Measurements from ENCODE around the gene LRMDA. TPM values are rescaled to one million over a fixed set of nuclear protein-coding genes. Genes with fewer than 3 reads are reported as not detected.

The LRMDA gene
- total and polyA plus RNA-seq, 2 of the 4 experiments (the other 2 are of a cell fraction): 0.07 TPM; not detected in 1

DNA sequence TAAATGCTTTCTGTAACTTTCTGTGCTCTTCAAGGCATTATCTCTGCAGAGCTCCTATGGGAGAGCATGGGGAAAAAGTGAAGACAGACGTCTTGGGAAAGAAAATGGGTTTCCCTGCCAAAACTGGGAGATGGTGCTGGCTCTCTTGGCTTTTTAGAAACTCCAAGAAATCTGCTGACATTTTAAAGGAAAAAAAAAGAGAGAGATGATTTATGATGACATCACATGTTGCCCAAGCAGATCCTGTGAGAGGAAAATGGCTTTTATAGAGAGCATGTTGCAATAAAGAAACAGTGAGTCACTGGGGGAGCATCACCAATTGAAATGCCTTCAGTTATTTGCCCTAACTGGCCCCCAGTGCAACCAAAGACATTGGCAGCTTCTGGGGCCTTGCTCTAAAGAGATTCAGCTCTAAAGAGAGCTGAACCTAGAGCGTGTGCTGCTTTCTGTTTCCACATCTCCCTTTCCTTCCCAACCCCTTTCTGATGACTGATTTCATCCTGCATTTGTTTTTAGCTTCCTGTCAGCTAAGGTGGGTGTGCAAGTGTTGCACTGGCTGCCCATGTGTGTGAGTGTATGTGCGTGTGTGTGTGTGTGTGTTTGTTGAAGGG is 37.7 kb downstream of the LRMDA start:
- intact Hi-C loops (cut with micrococcal nuclease): no loop called here
- Histone ChIP-seq H3K18ac (ENCODE audit: low read depth, low read length) (peak overlapping the region; percentile 71), H3K27me3 (ENCODE audit: control insufficient read depth, insufficient read depth, low read length) (peaks cover 13% of the 10 kb centered on the region; the same call in 1 of the 2 replicates), H3K4me3 (ENCODE audit: insufficient read depth, low read depth, low read length) (no peak overlapping the region), H2AK9ac (replicated peaks; ENCODE audit: low read depth, low read length, poor library complexity) (no peak overlapping the region), H2BK120ac (ENCODE audit: low read depth, low read length) (no peak overlapping the region), H3K9me3 (ENCODE audit: control insufficient read depth, insufficient read depth, low read length) (no peaks in the 10 kb centered on the region), H3K27ac (ENCODE audit: insufficient read depth, low read length) (peak overlapping the region; percentile 93; the same call in 1 of the 2 replicates), H3K14ac (replicated peaks; ENCODE audit: low read depth, low read length) (0 out of 2 replicates have a peak overlapping the region, but pooled peaks have one; percentile 33), H3K23ac (ENCODE audit: low read depth, low read length) (no peak overlapping the region), H3K4me1 (ENCODE audit: control insufficient read depth, insufficient read depth, low read length) (peaks cover 10% of the 10 kb centered on the region; the same call in 1 of the 2 replicates), H3K56ac (ENCODE audit: extremely low read depth, insufficient read depth, low read length) (no peak overlapping the region), H3K9me1 (ENCODE audit: insufficient read depth, low read length) (0 out of 2 replicates have a peak, but pooled peaks cover 7% of the 10 kb centered on the region), H3K9ac (ENCODE audit: low read depth, low read length) (peak overlapping the region; percentile 63), H2AFZ (replicated peaks; ENCODE audit: low read length, poor library complexity) (peak overlapping the region; percentile 55), H4K91ac (ENCODE audit: insufficient read depth, low read depth, low read length) (peak overlapping the region; percentile 65; the same call in 1 of the 2 replicates), H3K4me2 (ENCODE audit: low read depth, low read length) (peak overlapping the region; percentile 58), H4K5ac (ENCODE audit: low read depth, low read length) (peak overlapping the region; percentile 22; the same call in 1 of the 2 replicates), H2BK20ac (ENCODE audit: low read depth, low read length) (peak overlapping the region; percentile 17; the same call in 1 of the 2 replicates), H3K36me3 (ENCODE audit: control insufficient read depth, insufficient read depth, low read length) (no peaks in the 10 kb centered on the region), H2AK5ac (ENCODE audit: low read depth, low read length) (0 out of 2 replicates have a peak overlapping the region, but pooled peaks have one; percentile 30), H4K8ac (ENCODE audit: low read depth in 2 of 2, low read length in 2 of 2) (peak overlapping the region; percentile 22 to 58; a peak in 2 of 4 replicates), H2BK15ac (ENCODE audit: low read depth, low read length) (peak overlapping the region; percentile 37; the same call in 1 of the 3 replicates), H3K79me1 (ENCODE audit: low read depth in 1 of 2, low read length in 2 of 2) (no peaks in the 10 kb centered on the region), H2BK5ac (ENCODE audit: low read depth, low read length, poor library complexity, severe bottlenecking) (peak overlapping the region; percentile 58), H4K20me1 (ENCODE audit: insufficient read depth, low read length) (no peaks in the 10 kb centered on the region), H3K4ac (ENCODE audit: low read depth, low read length) (no peak overlapping the region)
- DNase-seq (peak; percentile 84), ATAC-seq (ENCODE audit: low read depth) (peak; percentile 94)
- ChIA-PET CTCF (no interaction called here), POLR2A (ENCODE audit: unreplicated experiment) (no interaction called here)
- 33% methylated on average over 2 of the region's 3 CpGs; no CpG with 5 or more reads in 1 of the 2 experiments for WGBS, 2 experiments (ENCODE audit: extremely low coverage in 2 of 2, insufficient read length in 1 of 2)
- BruUV-seq (replicated peaks): no TSS peak
- in situ Hi-C loops (cut with MboI; ENCODE audit: low sequenced_read_pairs): no loop called here
- TF ChIP-seq CHD1 (IDR thresholded peaks at IDR 0.05; ENCODE audit: low read depth, low read length) (no peak), POLR2A (IDR thresholded peaks at IDR 0.05; ENCODE audit: low read depth, low read length) (no peak), SMC3 (IDR thresholded peaks at IDR 0.05; ENCODE audit: low read depth, low read length) (no peak), BHLHE40 (IDR thresholded peaks at IDR 0.05; ENCODE audit: low read depth, low read length) (no peak), MAZ (IDR thresholded peaks at IDR 0.05; ENCODE audit: borderline replicate concordance, low read depth, low read length) (no peak), RCOR1 (IDR thresholded peaks at IDR 0.05; ENCODE audit: insufficient replicate concordance, low read length) (no peak), FOS (IDR thresholded peaks at IDR 0.05; ENCODE audit: low read depth, low read length) (peak; percentile 60; the same call in 1 of the 2 replicates), NFE2L2 (IDR thresholded peaks at IDR 0.05; ENCODE audit: low read depth, low read length) (no peak), CEBPB (IDR thresholded peaks at IDR 0.05; ENCODE audit: low read depth, low read length) (peak; percentile 97)
- TF ChIP-seq, protein P1, sequence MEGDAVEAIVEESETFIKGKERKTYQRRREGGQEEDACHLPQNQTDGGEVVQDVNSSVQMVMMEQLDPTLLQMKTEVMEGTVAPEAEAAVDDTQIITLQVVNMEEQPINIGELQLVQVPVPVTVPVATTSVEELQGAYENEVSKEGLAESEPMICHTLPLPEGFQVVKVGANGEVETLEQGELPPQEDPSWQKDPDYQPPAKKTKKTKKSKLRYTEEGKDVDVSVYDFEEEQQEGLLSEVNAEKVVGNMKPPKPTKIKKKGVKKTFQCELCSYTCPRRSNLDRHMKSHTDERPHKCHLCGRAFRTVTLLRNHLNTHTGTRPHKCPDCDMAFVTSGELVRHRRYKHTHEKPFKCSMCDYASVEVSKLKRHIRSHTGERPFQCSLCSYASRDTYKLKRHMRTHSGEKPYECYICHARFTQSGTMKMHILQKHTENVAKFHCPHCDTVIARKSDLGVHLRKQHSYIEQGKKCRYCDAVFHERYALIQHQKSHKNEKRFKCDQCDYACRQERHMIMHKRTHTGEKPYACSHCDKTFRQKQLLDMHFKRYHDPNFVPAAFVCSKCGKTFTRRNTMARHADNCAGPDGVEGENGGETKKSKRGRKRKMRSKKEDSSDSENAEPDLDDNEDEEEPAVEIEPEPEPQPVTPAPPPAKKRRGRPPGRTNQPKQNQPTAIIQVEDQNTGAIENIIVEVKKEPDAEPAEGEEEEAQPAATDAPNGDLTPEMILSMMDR (conservative IDR thresholded peaks at IDR 0.05; ENCODE audit: low read depth, low read length): no peak
- TF ChIP-seq, protein P2, sequence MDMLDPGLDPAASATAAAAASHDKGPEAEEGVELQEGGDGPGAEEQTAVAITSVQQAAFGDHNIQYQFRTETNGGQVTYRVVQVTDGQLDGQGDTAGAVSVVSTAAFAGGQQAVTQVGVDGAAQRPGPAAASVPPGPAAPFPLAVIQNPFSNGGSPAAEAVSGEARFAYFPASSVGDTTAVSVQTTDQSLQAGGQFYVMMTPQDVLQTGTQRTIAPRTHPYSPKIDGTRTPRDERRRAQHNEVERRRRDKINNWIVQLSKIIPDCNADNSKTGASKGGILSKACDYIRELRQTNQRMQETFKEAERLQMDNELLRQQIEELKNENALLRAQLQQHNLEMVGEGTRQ (IDR thresholded peaks at IDR 0.05; ENCODE audit: low read depth, low read length): peak; percentile 25; the same call in 1 of the 2 replicates
- TF ChIP-seq, protein P3, sequence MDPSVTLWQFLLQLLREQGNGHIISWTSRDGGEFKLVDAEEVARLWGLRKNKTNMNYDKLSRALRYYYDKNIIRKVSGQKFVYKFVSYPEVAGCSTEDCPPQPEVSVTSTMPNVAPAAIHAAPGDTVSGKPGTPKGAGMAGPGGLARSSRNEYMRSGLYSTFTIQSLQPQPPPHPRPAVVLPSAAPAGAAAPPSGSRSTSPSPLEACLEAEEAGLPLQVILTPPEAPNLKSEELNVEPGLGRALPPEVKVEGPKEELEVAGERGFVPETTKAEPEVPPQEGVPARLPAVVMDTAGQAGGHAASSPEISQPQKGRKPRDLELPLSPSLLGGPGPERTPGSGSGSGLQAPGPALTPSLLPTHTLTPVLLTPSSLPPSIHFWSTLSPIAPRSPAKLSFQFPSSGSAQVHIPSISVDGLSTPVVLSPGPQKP (IDR thresholded peaks at IDR 0.05; ENCODE audit: borderline replicate concordance, low read depth, low read length): no peak
- dilution Hi-C loops (cut with HindIII; ENCODE audit: low sequenced_read_pairs, unreplicated experiment): no loop called here

All from IMR-90 (cell line).